GM18498 (cell line): ENCODE data around the gene FLAD1.
"Not testable (repeated sequence)": the region's sequence is repeated elsewhere in the genome, so short reads cannot be mapped to it uniquely, and the experiment has no call there.

Source experiments
- ATAC-seq: cut with Tn5 transposase; IDR thresholded peaks from one replicate; pipeline ENCODE4 v1.9.1; 2021; ENCODE audit warnings: mild to moderate bottlenecking, moderate library complexity; ENCODE audit not compliant: unreplicated experiment

Gene FLAD1

DNA sequence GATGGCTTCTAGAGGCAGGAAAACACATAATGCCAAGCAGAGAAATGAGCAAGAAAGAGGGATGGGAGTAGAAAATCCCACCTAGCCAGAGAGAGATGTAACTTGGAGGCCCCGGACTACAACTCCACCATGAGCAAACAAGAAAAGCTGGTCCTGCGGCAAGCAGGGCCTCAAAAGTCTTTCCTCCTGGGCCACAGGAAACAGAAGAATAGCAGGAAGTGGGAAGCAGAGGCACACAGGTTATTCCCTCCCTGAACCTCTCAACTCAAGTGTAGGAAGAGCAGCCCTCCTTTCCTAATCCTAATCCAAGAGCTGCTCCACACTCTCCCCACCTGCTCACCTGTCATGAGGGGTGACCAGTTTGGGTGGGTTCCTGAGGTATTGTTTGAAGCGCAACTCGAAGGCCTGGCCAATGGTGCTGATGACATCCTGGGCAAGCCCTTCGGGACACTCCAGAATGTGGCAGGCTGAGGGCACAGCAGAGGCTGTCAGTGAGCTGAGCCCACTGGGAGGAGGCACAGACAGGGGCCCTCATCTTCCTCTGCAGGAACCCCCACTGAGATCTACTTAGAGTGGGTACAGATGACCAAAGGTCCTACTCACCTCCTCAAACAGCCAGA, 15.7 kb upstream of the FLAD1 start:
- ATAC-seq = no peak

DNA sequence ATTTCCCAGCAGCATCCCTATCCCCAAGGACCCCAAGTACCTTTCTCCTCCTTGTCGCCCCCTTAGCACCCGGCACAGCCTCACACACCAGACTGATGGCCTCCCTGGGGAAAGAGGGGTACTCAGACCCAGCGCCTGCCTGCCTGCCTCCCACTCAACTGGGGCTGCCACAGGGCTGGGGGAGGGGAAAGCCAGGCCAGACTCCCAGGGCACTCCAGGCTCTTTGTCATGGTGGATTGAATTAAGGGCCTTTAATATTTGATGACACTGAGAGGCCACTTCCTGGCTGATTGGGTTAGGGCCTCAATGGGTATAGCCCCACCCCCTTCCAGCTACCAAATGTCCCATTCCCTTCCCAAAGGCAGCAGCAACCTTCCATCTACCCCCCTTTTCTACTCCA, 14.4 kb upstream of the FLAD1 start:
- ATAC-seq = no peak

DNA sequence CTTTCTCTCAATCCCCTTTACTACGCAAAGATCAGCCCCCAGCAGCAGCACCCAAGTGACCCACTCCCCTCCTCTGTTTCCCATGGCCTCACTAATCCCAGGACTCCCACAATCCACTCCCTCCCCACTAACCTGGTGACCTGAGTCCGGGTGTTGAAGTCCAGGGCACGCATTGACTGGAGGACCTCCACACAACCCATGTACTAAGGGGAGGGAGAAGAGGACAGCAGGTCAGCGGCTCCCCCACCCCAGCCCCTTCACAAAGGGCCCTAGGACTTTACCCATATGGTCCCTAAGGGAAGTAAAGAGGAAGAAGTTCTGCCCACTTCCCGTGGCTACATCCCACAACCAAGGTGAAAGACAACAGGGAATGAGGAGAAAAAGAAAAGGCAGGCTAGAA, 13.9 kb upstream of the FLAD1 start:
- ATAC-seq = no peak

DNA sequence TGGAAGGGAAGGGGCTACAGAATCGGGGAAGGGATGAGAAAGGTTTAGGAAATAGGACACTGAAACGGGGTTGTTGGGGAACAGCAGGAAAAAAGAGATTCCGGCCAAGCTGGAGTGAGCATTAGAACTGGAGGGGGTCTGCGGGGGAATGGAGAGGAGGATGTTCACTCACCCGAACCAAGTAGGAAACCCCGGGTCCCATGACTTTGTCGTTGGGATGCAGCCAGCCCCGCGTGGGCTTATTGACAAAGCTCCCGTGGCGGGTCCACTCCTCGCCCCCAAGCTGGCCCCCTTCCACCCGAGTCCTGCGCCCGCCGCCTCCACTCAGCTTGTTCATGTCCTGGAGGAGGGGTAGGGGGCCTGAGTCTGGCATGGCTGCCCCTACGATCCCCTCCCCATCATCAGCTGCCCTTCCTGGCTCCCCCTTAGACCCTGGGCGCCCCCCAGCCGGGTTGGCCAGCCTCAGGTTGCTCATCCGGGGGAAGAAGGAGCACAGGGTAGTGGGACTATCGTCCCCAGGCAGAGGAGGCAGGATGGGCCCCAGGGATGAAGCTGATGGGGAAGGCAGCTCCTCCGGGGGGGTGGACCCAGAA, 13.2 kb upstream of the FLAD1 start:
- no peak for ATAC-seq

DNA sequence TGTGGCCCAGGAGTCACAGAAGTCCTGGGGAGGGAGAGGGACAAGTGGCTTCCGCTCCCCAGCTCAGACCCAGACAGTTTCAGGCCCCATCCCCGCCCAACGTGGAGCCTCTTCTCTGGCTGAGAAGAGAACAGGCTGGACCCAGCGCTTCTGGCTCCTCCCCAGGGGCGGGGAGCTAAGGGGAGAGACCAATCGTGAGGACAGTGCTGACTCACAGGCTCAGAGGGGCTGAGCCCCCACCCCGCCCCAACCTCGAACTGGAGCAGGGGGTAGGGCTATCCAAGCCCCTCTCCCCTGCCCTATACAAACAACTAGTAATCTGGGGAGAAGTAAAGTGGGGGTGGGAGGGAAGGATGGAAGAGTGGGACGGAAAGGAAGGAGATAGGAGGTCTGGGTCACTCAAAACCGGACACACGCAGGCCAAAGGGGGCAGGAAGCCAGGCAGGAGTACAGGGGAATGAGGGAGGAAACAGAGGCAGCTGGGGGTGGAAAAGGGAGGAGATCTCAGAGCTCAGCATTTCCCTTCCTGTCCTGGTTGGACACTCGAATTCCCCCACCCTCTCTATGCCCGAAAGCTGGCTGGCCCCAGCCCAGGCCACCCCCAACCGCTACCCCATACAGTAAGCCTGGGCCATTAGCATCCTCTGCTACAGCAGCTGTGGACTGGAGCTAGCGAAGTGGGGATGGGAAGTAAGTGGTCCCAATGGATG, 12.4 kb upstream of the FLAD1 start, which contains the start of gene SHC1:
Gene SHC1, minus strand, starts transcription at position 117 of the 710 bp plus-strand sequence. CDS start 221 bp downstream, outside the sequence.
- ATAC-seq = no peak

DNA sequence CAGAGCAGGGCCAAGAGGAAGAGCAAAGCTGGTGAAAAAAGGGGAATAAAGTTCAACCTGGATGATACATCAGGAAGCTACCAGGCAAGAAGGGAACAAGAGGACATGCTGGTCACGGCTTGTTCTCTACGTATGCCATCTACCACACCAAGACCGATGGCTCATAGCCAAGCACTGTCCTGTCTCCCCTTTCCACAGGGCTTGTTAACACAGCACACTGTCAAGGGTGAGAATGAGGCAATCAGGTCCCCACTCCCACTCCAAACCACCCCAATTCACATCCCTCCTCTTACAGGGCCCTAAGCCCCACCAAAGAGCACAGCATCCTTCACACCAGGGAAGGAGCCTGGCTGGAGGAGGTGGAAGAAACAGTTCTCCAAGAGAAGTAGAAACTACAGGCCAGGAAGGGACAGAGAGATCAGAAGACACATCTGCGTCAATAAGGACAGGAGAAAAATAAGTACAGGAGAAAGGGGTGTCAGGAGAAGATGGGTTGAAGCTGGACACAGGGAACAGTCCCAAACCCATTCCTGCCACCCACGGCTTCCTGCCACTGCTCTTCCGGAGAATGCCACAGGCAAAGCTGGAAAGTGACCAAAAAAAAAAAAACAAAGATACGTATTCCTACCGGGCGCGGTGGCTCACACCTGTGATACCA, 11.7 kb upstream of the FLAD1 start:
- no peak for ATAC-seq

DNA sequence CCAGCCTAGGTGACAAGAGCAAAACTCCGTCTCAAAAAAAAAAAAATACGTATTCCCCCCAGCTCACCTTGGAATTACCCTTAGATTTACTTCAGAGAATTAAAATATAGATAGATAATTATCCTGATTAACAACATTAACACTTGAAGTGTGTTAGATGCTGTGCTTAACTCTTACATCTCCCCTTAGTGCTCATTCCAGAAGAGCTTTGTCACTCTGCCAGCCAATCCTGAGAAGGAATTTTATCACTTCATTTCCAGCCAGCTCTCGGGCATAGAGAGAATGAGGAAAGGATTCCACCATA, 11.0 kb upstream of the FLAD1 start:
- ATAC-seq = no peak

DNA sequence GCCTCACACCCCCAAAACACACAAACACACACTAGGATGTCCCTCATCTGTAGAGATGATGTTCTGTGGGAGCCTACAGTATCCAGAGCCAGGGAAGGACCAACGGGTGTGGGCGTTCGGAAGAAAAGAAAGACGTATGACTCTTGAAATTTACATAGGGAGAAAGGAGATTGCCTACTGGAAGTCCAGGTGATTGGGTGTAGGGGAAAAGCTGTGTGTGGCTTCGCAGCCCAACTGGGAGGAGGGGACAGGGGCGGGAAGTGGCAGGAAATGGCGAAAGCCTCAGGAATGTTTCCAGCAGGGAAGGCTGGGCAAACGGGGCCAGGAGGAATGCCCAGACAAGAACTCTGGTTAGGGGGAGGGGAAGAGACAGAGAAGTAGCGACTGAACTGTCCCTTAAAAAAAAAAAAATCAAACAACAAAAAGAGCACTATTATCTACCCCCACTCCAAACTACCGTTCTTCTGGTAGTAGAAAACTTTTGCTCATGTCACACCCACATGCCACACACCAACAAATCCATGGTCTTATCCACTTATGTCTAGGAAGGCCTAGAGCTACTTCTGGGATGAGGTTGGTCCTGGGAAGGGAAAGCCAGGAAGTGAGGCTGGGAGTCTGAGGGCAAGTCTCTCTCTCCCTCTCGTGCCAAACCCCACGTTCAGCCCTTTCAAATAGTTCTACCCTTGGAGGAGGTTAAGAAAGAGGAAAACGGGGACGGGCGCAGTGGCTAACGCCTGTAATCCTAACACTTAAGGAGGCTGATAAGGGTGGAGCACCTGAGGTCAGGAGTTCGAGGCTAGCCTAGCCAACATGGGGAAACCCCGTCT, 10.4 kb upstream of the FLAD1 start:
- ATAC-seq = no peak

DNA sequence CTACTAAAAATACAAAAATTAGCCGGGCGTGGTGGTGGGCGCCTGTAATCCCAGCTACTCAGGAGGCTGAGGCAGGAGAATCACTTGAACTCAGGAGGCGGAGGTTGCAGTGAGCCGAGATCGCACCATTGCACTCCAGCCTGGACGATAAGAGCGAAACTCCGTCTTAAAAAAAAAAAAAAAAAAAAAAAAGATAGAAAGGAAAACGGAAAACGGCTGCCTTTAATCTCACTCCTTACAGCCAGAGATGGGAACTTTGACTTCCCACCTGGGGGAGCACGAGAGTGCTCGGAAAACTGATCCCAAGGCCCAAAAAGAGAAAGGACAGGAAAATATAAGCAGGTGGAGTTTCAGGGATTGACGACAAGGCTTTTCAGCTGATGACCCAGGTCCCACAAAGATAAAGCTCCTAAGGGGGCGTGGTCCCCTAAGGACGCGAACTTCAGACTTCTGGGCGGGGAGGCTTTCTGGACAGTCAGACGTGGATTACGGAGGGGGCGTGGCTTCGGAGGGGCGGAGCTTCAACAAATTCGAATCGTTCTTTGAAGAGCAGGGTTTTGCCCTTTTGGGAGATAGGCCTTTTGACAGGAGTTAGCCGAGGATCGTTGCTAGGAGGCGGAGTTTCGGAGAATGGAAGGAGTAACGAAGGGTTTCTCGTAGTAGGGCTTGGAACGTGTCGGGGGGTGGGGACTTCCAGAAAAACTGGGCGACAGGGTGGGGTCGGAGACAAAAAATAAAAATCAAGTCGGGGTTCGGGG, 9.6 kb upstream of the FLAD1 start:
- ATAC-seq = peak; percentile 25

DNA sequence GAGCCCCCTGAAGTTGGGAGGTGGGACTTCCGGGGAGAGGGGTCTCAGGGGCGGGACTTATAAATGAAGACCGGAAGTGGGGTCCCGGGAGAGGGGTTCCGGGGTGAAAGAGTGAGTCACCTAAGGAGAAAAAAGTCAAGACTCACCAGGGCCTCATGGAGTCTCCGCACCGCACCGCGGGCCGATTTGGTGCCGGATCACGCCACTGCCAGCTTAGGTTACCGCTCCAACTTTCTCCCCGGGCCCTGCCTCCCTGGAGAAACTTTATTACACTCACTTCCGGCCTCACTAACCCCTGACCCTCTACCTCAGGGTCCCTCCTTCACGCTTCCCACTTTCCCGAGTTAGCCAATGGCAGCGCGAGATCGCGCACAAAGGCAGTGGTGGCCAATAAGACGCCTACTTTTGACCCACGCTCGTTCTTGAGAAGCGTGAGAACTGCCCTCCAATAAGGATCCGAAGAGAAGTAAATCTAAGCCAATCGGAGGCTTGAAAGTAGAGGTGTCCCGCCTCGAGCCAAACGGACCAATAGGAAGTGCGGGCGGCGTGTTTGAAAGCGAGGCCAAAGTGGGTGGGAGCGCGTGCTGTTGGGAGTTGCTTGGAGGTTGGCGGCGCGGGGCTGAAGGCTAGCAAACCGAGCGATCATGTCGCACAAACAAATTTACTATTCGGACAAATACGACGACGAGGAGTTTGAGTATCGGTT, 8.9 kb upstream of the FLAD1 start, which contains the start of gene CKS1B:
Gene CKS1B, plus strand, starts transcription at position 580 of the 706 bp plus-strand sequence. Its CDS starts 65 bp downstream, at position 645.
- ATAC-seq = peak; percentile 76

DNA sequence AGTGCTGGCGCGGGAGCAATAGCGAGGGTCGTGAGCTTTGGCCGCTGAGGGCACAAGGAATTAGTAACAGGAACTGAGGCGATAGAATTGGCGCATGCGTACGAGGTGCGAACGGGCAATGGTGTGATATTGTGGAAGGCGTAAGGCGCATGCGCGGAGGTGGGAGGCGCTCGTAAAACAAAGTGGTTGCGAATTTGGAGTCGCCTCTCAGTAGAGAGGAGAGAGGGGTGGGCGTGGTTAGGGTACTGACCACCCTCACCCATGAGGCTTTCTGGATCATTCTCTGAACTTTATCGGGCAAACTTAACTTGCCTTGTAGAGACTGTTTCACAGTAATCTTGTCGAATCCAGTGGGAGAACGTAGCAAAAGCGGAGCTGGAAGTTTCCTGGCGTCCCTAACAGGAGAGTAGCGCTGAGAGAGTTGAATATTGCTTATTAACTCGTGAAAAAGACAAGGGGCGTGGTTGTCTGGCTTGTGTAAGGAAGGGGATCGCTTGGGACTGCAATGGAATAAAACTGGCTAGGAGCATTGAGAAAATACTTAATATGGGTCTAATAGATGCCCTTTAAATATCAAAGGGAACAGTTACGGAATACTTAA, 8.2 kb upstream of the FLAD1 start:
- ATAC-seq = peak; percentile 49

DNA sequence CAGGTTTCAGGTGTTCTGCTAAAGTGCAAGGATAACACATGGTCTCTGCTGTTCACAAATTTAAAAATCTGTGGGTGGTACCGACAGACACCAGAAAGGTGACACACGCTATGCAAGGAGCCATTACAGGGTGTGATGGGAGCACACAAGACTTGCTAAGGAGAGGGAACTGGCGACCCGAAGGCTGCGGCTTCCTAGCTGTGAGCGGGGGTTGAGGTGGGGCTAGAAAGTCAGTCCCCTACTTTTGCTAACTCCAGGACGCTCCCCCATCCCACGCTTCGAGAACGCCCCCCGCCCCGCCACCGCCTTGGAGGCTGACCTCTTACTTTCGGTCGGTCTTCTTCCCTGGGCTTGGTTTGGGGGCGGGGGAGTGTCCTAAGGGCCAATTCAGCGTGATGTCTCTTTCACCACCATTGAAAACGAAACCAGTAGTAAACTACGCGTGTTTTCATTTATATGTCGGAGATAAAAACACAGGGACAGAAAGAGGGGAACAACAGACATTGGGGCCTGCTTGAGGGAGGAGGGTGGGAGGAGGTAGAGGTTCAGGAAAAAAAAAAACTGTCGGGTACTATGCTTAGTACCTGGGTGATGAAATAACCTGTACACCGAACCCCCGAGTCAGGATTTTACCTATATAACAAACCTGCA, 7.6 kb upstream of the FLAD1 start:
- no peak for ATAC-seq

DNA sequence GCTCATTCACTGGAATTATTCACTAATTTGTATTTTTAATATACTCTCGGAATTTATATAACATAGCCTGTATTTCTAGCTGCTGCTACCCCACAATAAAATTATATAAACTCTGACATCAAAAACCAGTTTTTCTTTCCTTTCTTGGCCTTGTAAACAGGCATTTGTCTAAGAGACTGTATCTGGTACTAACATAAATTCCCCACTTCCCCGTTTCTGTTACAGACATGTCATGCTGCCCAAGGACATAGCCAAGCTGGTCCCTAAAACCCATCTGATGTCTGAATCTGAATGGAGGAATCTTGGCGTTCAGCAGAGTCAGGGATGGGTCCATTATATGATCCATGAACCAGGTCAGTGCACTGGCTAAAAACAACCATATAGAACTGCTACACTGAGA, 5.4 kb upstream of the FLAD1 start:
- ATAC-seq = not testable (repeated sequence)

DNA sequence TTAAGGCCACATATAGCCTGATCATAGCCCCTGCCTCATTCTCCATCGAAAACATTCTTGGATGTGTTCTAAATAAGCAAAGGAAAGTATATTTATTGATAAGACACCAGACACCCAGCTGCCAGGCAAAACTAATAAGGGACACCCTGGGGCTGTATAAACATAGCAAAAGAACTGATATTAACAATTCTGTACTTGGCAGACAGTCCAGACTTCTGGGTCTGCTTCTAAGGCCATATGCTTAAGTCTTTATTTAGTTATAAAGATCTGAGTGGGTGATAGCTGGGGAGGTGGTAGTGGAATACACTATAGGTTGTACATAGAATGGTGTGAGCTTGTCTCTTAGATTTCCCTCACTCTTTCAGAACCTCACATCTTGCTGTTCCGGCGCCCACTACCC, 4.8 kb upstream of the FLAD1 start:
- no peak for ATAC-seq

DNA sequence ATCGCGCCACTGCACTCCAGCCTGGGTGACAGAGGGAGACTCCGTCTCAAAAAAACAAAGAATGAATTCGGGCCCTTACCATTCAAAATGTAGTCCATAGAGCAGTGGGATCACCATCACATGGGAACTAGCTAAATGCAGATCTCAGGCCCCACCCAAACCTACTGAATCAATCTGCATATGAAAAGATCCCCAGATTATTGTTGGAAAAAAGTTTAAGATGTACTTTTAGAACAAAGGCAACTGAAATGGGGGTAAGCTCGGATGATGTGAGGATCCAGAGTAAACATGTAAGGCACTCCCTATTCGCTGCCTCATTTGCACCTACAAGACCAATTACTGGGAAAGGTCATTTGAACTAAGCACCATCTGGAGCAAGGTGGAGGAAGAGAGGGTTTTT, 803 bp upstream of the FLAD1 start:
- ATAC-seq = no peak

DNA sequence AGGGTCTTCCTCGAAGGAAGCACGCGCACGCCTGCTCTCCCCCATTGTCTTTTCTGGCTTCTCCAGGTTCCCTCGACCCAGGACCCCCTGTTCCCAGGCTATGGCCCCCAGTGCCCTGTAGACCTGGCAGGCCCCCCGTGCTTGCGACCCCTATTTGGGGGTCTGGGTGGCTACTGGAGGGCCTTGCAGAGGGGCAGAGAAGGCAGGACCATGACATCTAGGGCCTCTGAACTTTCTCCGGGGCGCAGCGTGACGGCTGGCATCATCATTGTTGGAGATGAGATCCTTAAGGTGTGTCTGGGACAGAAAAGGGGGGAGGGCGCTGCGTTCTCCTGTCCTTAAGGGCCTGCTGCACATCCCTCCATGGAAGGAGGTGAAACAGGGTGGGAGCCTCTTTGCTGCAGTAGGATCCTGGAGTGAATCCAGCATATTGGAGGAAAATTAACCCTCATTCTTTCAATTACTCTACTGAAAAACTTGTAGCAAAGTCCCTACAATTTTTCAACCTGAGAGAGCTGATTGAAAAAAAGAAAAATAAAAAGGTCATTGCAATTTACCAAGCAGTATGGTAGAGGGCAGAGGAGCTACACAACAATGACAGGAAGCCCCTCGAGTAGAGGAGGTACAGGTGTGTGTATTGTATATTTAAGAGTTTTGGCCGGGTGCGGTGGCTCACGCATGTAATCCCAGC, 777 bp downstream of the FLAD1 start:
- no peak for ATAC-seq

DNA sequence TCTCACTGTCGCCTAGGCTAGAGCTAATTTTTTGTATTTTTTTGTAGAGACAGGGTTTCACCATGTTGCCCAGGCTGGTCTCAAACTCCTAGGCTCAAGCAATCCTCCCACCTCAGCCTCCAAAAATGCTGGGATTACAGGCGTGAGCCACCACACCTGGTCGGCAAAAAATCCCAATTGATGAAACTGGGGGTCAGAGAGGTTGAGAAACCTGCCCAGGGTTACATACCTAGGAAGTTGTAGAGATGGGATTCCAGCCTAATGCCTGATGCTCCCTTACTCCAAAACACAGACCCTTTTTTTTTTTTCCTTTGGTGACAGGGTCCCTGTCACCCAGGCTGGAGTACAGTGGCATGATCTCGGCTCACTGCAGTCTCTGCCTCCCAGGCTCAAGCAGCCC, 3.6 kb downstream of the FLAD1 start:
- ATAC-seq = not testable (repeated sequence)

DNA sequence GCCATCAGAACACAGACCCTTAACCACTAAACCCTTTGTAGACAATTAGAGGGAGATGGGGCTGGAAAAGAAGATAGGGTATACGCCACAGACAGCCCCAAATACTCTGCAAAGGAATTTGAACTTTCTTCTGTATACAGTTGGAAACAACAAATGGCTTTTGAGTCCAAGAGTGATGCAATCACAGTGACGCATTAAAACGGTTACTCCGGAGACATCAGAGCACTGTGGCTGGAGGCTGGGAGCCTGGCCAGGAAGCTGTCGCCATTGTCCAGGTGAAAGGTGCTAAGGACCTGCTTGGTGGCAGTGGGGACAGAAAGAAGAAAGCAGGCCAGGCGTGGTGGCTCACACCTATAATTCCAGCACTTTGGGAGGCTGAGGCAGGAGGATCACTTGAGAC, 4.2 kb downstream of the FLAD1 start:
- no peak for ATAC-seq
